ENCODE data around the gene KIF3C.

DNA sequence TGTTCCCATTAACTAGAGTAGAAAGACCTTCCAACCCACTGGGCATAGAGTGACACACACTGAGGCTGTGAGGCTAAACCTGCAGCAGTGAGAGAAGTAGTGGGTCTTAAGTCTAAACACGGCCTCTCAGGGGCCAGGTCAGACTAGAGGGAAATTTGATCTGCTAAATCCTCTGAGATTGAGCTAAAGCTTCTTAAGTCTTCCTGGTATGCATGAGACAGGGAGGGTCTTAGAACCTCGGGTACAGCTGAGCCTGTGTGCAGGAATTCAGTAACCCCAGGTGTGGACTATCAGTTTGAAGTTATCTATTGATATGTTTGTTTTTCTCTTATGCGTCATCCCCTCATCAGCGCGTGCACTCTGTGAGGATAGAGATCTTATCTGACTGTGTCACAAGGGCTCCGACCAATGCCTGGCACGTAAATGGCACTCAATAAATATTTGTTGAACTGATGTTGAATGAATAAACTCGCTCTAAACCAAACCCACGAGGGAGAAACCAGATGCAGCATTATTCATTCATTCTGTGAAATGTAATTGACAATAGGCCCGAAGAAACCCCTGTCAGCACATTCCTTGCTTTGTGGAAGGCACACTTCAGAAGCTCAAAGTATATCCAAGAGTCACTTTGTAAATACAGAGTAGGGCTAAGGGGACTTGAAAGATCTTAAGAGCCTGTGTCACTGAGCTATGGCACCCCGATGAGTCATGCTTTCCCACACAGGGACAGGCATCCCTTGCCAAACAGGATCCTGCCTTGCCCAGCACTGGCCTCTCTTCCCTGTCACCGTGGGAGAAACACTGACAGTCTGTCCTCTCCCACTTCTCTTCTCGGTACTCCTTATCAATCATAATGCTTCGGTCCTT, 29.9 kb upstream of the KIF3C start:
- TF ChIP-seq, protein P1, sequence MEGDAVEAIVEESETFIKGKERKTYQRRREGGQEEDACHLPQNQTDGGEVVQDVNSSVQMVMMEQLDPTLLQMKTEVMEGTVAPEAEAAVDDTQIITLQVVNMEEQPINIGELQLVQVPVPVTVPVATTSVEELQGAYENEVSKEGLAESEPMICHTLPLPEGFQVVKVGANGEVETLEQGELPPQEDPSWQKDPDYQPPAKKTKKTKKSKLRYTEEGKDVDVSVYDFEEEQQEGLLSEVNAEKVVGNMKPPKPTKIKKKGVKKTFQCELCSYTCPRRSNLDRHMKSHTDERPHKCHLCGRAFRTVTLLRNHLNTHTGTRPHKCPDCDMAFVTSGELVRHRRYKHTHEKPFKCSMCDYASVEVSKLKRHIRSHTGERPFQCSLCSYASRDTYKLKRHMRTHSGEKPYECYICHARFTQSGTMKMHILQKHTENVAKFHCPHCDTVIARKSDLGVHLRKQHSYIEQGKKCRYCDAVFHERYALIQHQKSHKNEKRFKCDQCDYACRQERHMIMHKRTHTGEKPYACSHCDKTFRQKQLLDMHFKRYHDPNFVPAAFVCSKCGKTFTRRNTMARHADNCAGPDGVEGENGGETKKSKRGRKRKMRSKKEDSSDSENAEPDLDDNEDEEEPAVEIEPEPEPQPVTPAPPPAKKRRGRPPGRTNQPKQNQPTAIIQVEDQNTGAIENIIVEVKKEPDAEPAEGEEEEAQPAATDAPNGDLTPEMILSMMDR (IDR thresholded peaks at IDR 0.05): no peak
- no peak for TF ChIP-seq EZH2 (IDR thresholded peaks at IDR 0.05)
